Anterior cingulate cortex (tissue), 58 donors: ENCODE measurements around the gene CACNB4.
A peak's percentile ranks its signal among the peaks of the same experiment; 100 is the strongest.
"Not testable (repeated sequence)": the region's sequence is repeated elsewhere in the genome, so short reads cannot be mapped to it uniquely, and the experiment has no call there.

ENCODE experiments used
- DNase-seq, 58 donors: peaks; one replicate each; lab custom pipeline; 2025; lab: John Stamatoyannopoulos, UW

CACNB4 gene

GRCh38 chr2:151952691-151953456 lies 146.0 kb downstream of the CACNB4 start:
- DNase-seq: no peak

- peak in 44 of 58 donors; percentile 6 to 72 (median 39) for DNase-seq
Measured at GRCh38 chr2:151947813-151948165, 151.1 kb downstream of the CACNB4 start.

- peak in 10 of 58 donors; percentile 6 to 69 (median 37) for DNase-seq
Measured at GRCh38 chr2:151946899-151947812, 151.7 kb downstream of the CACNB4 start.

GRCh38 chr2:151946250-151946884 lies 152.5 kb downstream of the CACNB4 start:
- no peak for DNase-seq

- DNase-seq: no peak
Measured at GRCh38 chr2:151945602-151946001, 153.2 kb downstream of the CACNB4 start.

GRCh38 chr2:151945186-151945585 lies 153.7 kb downstream of the CACNB4 start:
- DNase-seq: no peak

- no peak for DNase-seq
Measured at GRCh38 chr2:151943461-151943860, 155.4 kb downstream of the CACNB4 start.

- DNase-seq: not testable (repeated sequence)
Measured at GRCh38 chr2:151942540-151943205, 156.2 kb downstream of the CACNB4 start.

GRCh38 chr2:151937966-151938365 lies 160.9 kb downstream of the CACNB4 start:
- DNase-seq: no peak

- no peak for DNase-seq
Measured at GRCh38 chr2:151936626-151937025, 162.2 kb downstream of the CACNB4 start.

GRCh38 chr2:151933266-151933804 lies 165.5 kb downstream of the CACNB4 start:
- DNase-seq: no peak

- DNase-seq: no peak
Measured at GRCh38 chr2:151931756-151932155, 167.1 kb downstream of the CACNB4 start.

- DNase-seq: no peak
Measured at GRCh38 chr2:151931030-151931611, 167.7 kb downstream of the CACNB4 start.

GRCh38 chr2:151930042-151930441 lies 168.8 kb downstream of the CACNB4 start:
- DNase-seq: no peak

- no peak for DNase-seq
Measured at GRCh38 chr2:151928380-151928779, 170.5 kb downstream of the CACNB4 start.

GRCh38 chr2:151927501-151928221 lies 171.2 kb downstream of the CACNB4 start:
- DNase-seq: peak in 31 of 58 donors; percentile 7 to 68 (median 30)

- peak in 12 of 58 donors; percentile 6 to 30 (median 16) for DNase-seq
Measured at GRCh38 chr2:151922845-151923666, 175.8 kb downstream of the CACNB4 start.

- DNase-seq: no peak
Measured at GRCh38 chr2:151919786-151920185, 179.1 kb downstream of the CACNB4 start.
